ENCODE data around the gene BLOC1S2. TPM values are rescaled to one million over a fixed set of nuclear protein-coding genes. Genes with fewer than 3 reads are reported as not detected.

The BLOC1S2 gene
- total RNA-seq, 1 donor from 2014 or later = 42.1 TPM

GRCh38 chr10:100239851-100240250 lies 46.6 kb downstream of the BLOC1S2 start:
- no peak for TF ChIP-seq CTCF (IDR thresholded peaks at IDR 0.05)
- no peak for ATAC-seq
- Histone ChIP-seq H3K4me3 (no peak overlapping the region), H3K27me3 (no peaks in the 10 kb centered on the region), H3K27ac (no peak overlapping the region), H3K4me1 (no peaks in the 10 kb centered on the region), H3K9me3 (no peaks in the 10 kb centered on the region), H3K36me3 (peaks cover 90% of the 10 kb centered on the region)
- DNase-seq = no peak
- intact Hi-C loops (cut with DNase I) = no loop called here

- intact Hi-C loops (cut with DNase I) = no loop called here
- no peaks in the 10 kb centered on the region for H3K27me3 ChIP-seq
- no peak overlapping the region for H3K27ac ChIP-seq
- H3K9me3 ChIP-seq = no peaks in the 10 kb centered on the region
- H3K36me3 ChIP-seq = peaks cover 88% of the 10 kb centered on the region
- no peak for TF ChIP-seq CTCF (IDR thresholded peaks at IDR 0.05)
- DNase-seq (no peak), ATAC-seq (no peak)
- H3K4me1 ChIP-seq = no peaks in the 10 kb centered on the region
- no peak overlapping the region for H3K4me3 ChIP-seq
Measured at GRCh38 chr10:100238429-100238828, 48.1 kb downstream of the BLOC1S2 start.

- Histone ChIP-seq H3K27me3 (no peaks in the 10 kb centered on the region), H3K27ac (no peak overlapping the region), H3K4me1 (peaks cover 15% of the 10 kb centered on the region), H3K36me3 (peaks cover 52% of the 10 kb centered on the region), H3K9me3 (no peaks in the 10 kb centered on the region), H3K4me3 (no peak overlapping the region)
- DNase-seq = no peak
- no peak for ATAC-seq
- TF ChIP-seq CTCF (IDR thresholded peaks at IDR 0.05) = no peak
- intact Hi-C loops (cut with DNase I) = no loop called here
Measured at GRCh38 chr10:100232101-100232500, 54.4 kb downstream of the BLOC1S2 start.

GRCh38 chr10:100229819-100230422 lies 56.6 kb downstream of the BLOC1S2 start:
- no peak for TF ChIP-seq CTCF (IDR thresholded peaks at IDR 0.05)
- DNase-seq = no peak
- Histone ChIP-seq H3K4me3 (peak overlapping the region; percentile 86), H3K36me3 (peaks cover 40% of the 10 kb centered on the region), H3K27ac (peak overlapping the region; percentile 61), H3K27me3 (no peaks in the 10 kb centered on the region), H3K4me1 (peaks cover 15% of the 10 kb centered on the region), H3K9me3 (no peaks in the 10 kb centered on the region)
- intact Hi-C loops (cut with DNase I) = no loop called here
- ATAC-seq = no peak

GRCh38 chr10:100223879-100224278 lies 62.6 kb downstream of the BLOC1S2 start:
- intact Hi-C loops (cut with DNase I) = no loop called here
- ATAC-seq = no peak

More at GRCh38 chr10:100223879-100224278, 62.6 kb downstream of the BLOC1S2 start:
- no peak for DNase-seq
- Histone ChIP-seq H3K4me1 (peaks cover 9% of the 10 kb centered on the region), H3K27me3 (no peaks in the 10 kb centered on the region), H3K9me3 (no peaks in the 10 kb centered on the region), H3K4me3 (no peak overlapping the region), H3K36me3 (peaks cover 70% of the 10 kb centered on the region), H3K27ac (no peak overlapping the region)
- TF ChIP-seq CTCF (IDR thresholded peaks at IDR 0.05) = no peak

Other genes with a start within 250 kb of the BLOC1S2 start
- gene CPN1, start 204.8 kb downstream of the BLOC1S2 start, total RNA-seq = not detected
- 24.3 TPM for gene ERLIN1, start 100.7 kb downstream of the BLOC1S2 start, total RNA-seq
- gene CHUK, start 57.1 kb downstream of the BLOC1S2 start, total RNA-seq = 21.1 TPM
- 16.8 TPM for gene CWF19L1, start 19.0 kb downstream of the BLOC1S2 start, total RNA-seq
- gene PKD2L1, start 43.5 kb upstream of the BLOC1S2 start, total RNA-seq = 2.1 TPM
- gene SCD, start 60.6 kb upstream of the BLOC1S2 start, total RNA-seq = 276 TPM
- gene WNT8B, start 176.3 kb upstream of the BLOC1S2 start, total RNA-seq = not detected
- 18.2 TPM for gene SEC31B, start 233.2 kb upstream of the BLOC1S2 start, total RNA-seq
- gene NDUFB8, start 243.2 kb upstream of the BLOC1S2 start, total RNA-seq = 110 TPM
- 36.8 TPM for gene HIF1AN, start 249.3 kb upstream of the BLOC1S2 start, total RNA-seq

Measured in upper lobe of right lung (tissue), 1 donor.